B cell (primary cell): ENCODE results near the gene CSRP3. TPM values are rescaled to one million over a fixed set of nuclear protein-coding genes. Genes with fewer than 3 reads are reported as not detected.

Experiments
- ATAC-seq: fragments of 200-7000 bp; cut with Tn5 transposase; one replicate; pipeline ENCODE4 v1.10.0; 2021; ENCODE audit warnings: low read depth, mild to moderate bottlenecking, moderate number of reproducible peaks, moderate library complexity
- CTCF ChIA-PET: fragments of 350-600 bp; sonication (Branson Sonifier 250); formaldehyde crosslinking; loops from one replicate; lab custom pipeline; 2021; ENCODE audit warnings: antibody characterized with exemption, inconsistent platforms; lab: Charles Lee
- POLR2A ChIA-PET: fragments of 350-600 bp; sonication (Branson Sonifier 250); formaldehyde crosslinking; loops from one replicate; lab custom pipeline; 2021; ENCODE audit warnings: antibody characterized with exemption; lab: Charles Lee
- DNase-seq: peaks from one replicate; pipeline ENCODE4 v3.0.0; 2013
- H2AFZ ChIP-seq: 2 replicates; pipeline ENCODE4 v1.6.1; 2012; ENCODE audit warnings: mild to moderate bottlenecking, low read depth, low read length; ENCODE audit not compliant: insufficient read depth, poor library complexity, severe bottlenecking
- H3K27ac ChIP-seq, 2 donors: 1 replicate in 1 of 2; 2 replicates in 1 of 2; pipeline ENCODE4 v1.5.1; 2012 to 2013; ENCODE audit warnings: low read length in 2 of 2, mild to moderate bottlenecking in 2 of 2, moderate library complexity in 1 of 2
- H3K27me3 ChIP-seq, 4 experiments: fragments of 200-600 bp in 1 of 4; sonication (generic) in 1 of 4; replicated peaks in 1 of 4; 1 replicate in 2 of 4; 2 replicates in 2 of 4; pipeline versions ENCODE4 v1.6.1 to v1.7.0; 2013 to 2016; ENCODE audit warnings: low read length in 3 of 4, mild to moderate bottlenecking in 2 of 4, mixed read lengths in 1 of 4, moderate library complexity in 1 of 4; ENCODE audit not compliant: insufficient read depth in 4 of 4, control insufficient read depth in 3 of 4; ENCODE audit errors: control extremely low read depth in 1 of 4
- H3K36me3 ChIP-seq, 2 experiments: replicated peaks in 1 of 2; 1 replicate in 1 of 2; 2 replicates in 1 of 2; pipeline versions ENCODE4 v1.6.1 to v1.7.1; 2013; ENCODE audit warnings: low read length in 1 of 2; ENCODE audit not compliant: insufficient read depth in 2 of 2, control insufficient read depth in 1 of 2; ENCODE audit errors: control extremely low read depth in 1 of 2, extremely low read depth in 1 of 2
- H3K4me1 ChIP-seq, 2 donors: fragments of 200-600 bp in 1 of 2; sonication (generic) in 1 of 2; 1 replicate in 1 of 2; 2 replicates in 1 of 2; pipeline versions ENCODE4 v1.5.1 to v1.6.1; 2013 to 2017; ENCODE audit warnings: low read length in 2 of 2; ENCODE audit not compliant: control insufficient read depth in 2 of 2, insufficient read depth in 2 of 2
- H3K4me2 ChIP-seq: replicated peaks from 2 replicates; pipeline ENCODE3; 2012; ENCODE audit warnings: mild to moderate bottlenecking, low read depth, low read length; ENCODE audit not compliant: poor library complexity, severe bottlenecking
- H3K4me3 ChIP-seq, 5 experiments: fragments of 200-600 bp in 1 of 5; sonication (generic) in 1 of 5; 1 replicate in 3 of 5; 2 replicates in 2 of 5; pipeline versions ENCODE4 v1.5.1 to v1.7.0; 2011 to 2016; ENCODE audit warnings: low read length in 4 of 5, mild to moderate bottlenecking in 4 of 5, low read depth in 2 of 5, control low read depth in 1 of 5, moderate library complexity in 1 of 5; ENCODE audit not compliant: insufficient read depth in 1 of 5; ENCODE audit errors: control extremely low read depth in 1 of 5, extremely low read depth in 1 of 5
- H3K79me2 ChIP-seq: fragments of 200-600 bp; sonication (generic); one replicate; pipeline ENCODE4 v1.6.0; 2016; ENCODE audit warnings: low read length; ENCODE audit not compliant: control insufficient read depth, insufficient read depth
- H3K9ac ChIP-seq: fragments of 200-600 bp; sonication (generic); 2 replicates; pipeline ENCODE4 v1.6.1; 2017; ENCODE audit warnings: mild to moderate bottlenecking, low read length, moderate library complexity
- H3K9me3 ChIP-seq, 3 donors: one replicate each; pipeline versions ENCODE4 v1.6.1 to v1.7.1; 2013; ENCODE audit warnings: low read length in 2 of 3; ENCODE audit not compliant: control insufficient read depth in 2 of 3, insufficient read depth in 1 of 3; ENCODE audit errors: control extremely low read depth in 1 of 3
- H4K20me1 ChIP-seq: 2 replicates; pipeline ENCODE4 v1.6.0; 2012; ENCODE audit warnings: mild to moderate bottlenecking, low read length; ENCODE audit not compliant: insufficient read depth, control insufficient read depth, poor library complexity, severe bottlenecking
- H3K27ac Mint-ChIP-seq: one replicate; pipeline ENCODE4 v1.8.0; 2021; ENCODE audit warnings: mixed read lengths
- H3K27me3 Mint-ChIP-seq: one replicate; pipeline ENCODE4 v1.8.0; 2021; ENCODE audit warnings: mixed read lengths
- H3K4me1 Mint-ChIP-seq: one replicate; pipeline ENCODE4 v1.8.0; 2021; ENCODE audit warnings: mixed read lengths
- H3K4me3 Mint-ChIP-seq: one replicate; pipeline ENCODE4 v1.8.0; 2021; ENCODE audit warnings: mixed read lengths
- H3K9me3 Mint-ChIP-seq: one replicate; pipeline ENCODE4 v1.8.0; 2022; ENCODE audit warnings: mixed read lengths; ENCODE audit not compliant: insufficient read depth
- EZH2 ChIP-seq: IDR thresholded peaks from 2 replicates; pipeline ENCODE4 v1.6.1; 2012; ENCODE audit warnings: borderline replicate concordance, low read depth, mild to moderate bottlenecking, moderate library complexity, low read length; ENCODE audit not compliant: insufficient read depth, poor library complexity, severe bottlenecking
- WGBS: methylation state at CpG from one replicate; pipeline ENCODE4 v1.1.5; 2013; ENCODE audit warnings: missing lambda C conversion rate; ENCODE audit not compliant: insufficient coverage; 5-methylcytosine and 5-hydroxymethylcytosine counted together
- intact Hi-C: fragments of 100-400 bp; cut with micrococcal nuclease; formaldehyde crosslinking; loops from one replicate; pipeline ENCODE4 v1.10.0; 2022
- polyA plus RNA-seq: library from polyadenylated mRNA; depleted of rRNA; stranded (reverse); fragments of >200 nt; gene quantifications from 2 replicates; pipeline ENCODE4 v1.2.3, GENCODE V29; 2012
- total RNA-seq, 2 donors: library from RNA; stranded (reverse); fragments of 120-200 nt in 1 of 2; gene quantifications; 1 replicate in 1 of 2; 2 replicates in 1 of 2; pipeline versions ENCODE4 v1.2.3 to v1.2.4, GENCODE V29; 2013 to 2022
- TF ChIP-seq, protein P1 (sequence below): fragments of 200-600 bp; IDR thresholded peaks from one replicate; pipeline ENCODE4 v1.8.0; 2022; ENCODE audit warnings: antibody characterized with exemption, mild to moderate bottlenecking

CSRP3 gene
- total and polyA plus RNA-seq, 2 donors (not counting 1 experiment from before 2014, with no cell fraction given), result not detected

DNA sequence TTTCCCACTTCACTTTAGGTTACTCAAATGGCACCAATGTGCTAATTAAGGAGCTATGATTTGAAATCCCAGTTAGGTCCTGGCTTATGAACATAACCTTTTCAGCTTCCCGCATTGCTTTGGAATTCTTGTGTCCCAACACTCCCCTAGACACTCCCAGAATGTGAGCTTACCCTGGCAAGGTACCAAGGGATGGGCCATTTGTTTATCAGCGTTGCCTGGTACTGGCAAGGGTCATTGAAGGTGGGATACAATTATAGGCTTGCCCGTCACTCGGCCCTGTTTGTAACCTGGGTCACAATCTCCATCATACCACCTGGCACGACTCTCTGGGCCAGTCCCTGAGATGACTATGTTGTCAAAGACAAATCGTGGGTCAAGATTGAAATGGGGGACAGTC, 5.4 kb downstream of the CSRP3 start:
- no peak for TF ChIP-seq EZH2
- TF ChIP-seq, protein P1, sequence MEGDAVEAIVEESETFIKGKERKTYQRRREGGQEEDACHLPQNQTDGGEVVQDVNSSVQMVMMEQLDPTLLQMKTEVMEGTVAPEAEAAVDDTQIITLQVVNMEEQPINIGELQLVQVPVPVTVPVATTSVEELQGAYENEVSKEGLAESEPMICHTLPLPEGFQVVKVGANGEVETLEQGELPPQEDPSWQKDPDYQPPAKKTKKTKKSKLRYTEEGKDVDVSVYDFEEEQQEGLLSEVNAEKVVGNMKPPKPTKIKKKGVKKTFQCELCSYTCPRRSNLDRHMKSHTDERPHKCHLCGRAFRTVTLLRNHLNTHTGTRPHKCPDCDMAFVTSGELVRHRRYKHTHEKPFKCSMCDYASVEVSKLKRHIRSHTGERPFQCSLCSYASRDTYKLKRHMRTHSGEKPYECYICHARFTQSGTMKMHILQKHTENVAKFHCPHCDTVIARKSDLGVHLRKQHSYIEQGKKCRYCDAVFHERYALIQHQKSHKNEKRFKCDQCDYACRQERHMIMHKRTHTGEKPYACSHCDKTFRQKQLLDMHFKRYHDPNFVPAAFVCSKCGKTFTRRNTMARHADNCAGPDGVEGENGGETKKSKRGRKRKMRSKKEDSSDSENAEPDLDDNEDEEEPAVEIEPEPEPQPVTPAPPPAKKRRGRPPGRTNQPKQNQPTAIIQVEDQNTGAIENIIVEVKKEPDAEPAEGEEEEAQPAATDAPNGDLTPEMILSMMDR, result no peak
- Histone ChIP-seq H3K79me2 (no peaks in the 10 kb centered on the region), H3K9ac (no peak overlapping the region), H3K4me2 (no peak overlapping the region), H3K9me3 (no peaks in the 10 kb centered on the region), H3K36me3 (no peaks in the 10 kb centered on the region), H3K4me1 (no peaks in the 10 kb centered on the region), H3K4me3 (no peak overlapping the region), H2AFZ (no peak overlapping the region), H3K27ac (no peak overlapping the region), H4K20me1 (no peaks in the 10 kb centered on the region), H3K27me3 (peaks cover 0 to 3% (median 0%) of the 10 kb centered on the region in 4 experiments)
- ATAC-seq (no peak), DNase-seq (no peak)
- Mint-ChIP-seq H3K9me3 (no peaks in the 10 kb centered on the region), H3K27me3 (peaks cover 4% of the 10 kb centered on the region), H3K27ac (no peak overlapping the region), H3K4me1 (no peaks in the 10 kb centered on the region), H3K4me3 (no peak overlapping the region)
- ChIA-PET CTCF (interaction anchor here (0.5 kb wide), 1 partner anchor 676 kb away, joined by 4 read pairs; no protein-coding TSS in a partner anchor), POLR2A (no interaction called here)
- WGBS, result 93% methylated on average over 3 of the region's 6 CpGs
- intact Hi-C loops, result no loop called here

DNA sequence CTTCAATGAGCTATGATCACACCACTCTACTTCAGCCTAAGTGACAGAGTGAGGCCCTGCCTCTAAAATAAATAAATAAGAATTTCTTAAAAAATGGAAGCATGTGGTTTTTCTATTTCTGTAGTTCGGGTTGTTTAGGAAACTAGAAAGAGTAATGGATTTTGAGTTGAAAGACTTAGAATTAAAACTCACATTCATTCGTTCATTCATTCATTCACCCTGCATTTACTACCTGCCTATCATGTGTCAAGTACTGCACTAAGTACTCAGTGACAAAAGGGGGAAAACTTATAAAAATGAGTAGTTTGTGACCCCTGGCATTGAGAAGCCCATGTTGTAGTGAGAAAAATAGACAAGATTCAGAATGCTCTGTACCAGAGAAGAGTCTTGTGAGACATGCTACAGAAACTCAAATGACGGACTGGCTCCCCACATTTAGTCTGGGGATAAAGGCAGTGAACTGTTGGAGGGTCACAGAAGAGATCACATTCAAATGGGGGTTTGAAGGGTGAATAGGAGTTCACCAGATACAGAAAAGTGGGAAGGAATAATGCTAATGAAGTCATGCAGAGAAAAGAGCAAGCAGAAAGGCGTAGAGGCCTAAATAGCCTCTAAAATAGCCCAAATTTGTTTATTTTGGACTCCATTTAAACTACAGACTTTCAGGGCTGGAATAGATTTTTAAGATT, 7.0 kb downstream of the CSRP3 start:
- H4K20me1 ChIP-seq, result no peaks in the 10 kb centered on the region
- H3K27ac ChIP-seq, result no peak overlapping the region
- no peaks in the 10 kb centered on the region for H3K36me3 ChIP-seq
- DNase-seq (no peak), ATAC-seq (no peak)
- CTCF ChIA-PET, result no interaction called here
- H3K4me3 ChIP-seq, result no peak overlapping the region
- H3K4me1 Mint-ChIP-seq, result no peaks in the 10 kb centered on the region
- POLR2A ChIA-PET, result no interaction called here
- H3K27ac Mint-ChIP-seq, result no peak overlapping the region
- no peak overlapping the region for H3K4me3 Mint-ChIP-seq
- intact Hi-C loops, result no loop called here
- H3K4me1 ChIP-seq, result no peaks in the 10 kb centered on the region
- no peaks in the 10 kb centered on the region for H3K79me2 ChIP-seq
- no peaks in the 10 kb centered on the region for H3K27me3 Mint-ChIP-seq
- 100% methylated on average over 1 of the region's 4 CpGs for WGBS
- H3K9me3 ChIP-seq, result no peaks in the 10 kb centered on the region
- no peak overlapping the region for H2AFZ ChIP-seq
- no peak for TF ChIP-seq EZH2
- TF ChIP-seq, protein P1, result no peak
- peaks cover 0 to 3% (median 0%) of the 10 kb centered on the region in 4 experiments for H3K27me3 ChIP-seq
- no peaks in the 10 kb centered on the region for H3K9me3 Mint-ChIP-seq
- no peak overlapping the region for H3K9ac ChIP-seq
- no peak overlapping the region for H3K4me2 ChIP-seq
